AG09319 (cell line): ENCODE results near the gene ATAD3C.
"Not testable (repeated sequence)": the region's sequence is repeated elsewhere in the genome, so short reads cannot be mapped to it uniquely, and the experiment has no call there.

Source experiments
- DNase-seq: peaks from one replicate; pipeline ENCODE4 v3.0.0-alpha.2; 2010; ENCODE audit warnings: low read depth; ENCODE audit errors: extremely low read depth
- CTCF ChIP-seq: IDR thresholded peaks from 2 replicates; pipeline ENCODE4 v1.5.1; 2011; ENCODE audit warnings: low read depth, mild to moderate bottlenecking, inconsistent platforms, low read length, moderate library complexity

The ATAD3C gene

GRCh38 chr1:1427106-1427819, 22.2 kb upstream of the ATAD3C start:
- no peak for TF ChIP-seq CTCF
- DNase-seq: no peak

GRCh38 chr1:1427820-1428148, 21.7 kb upstream of the ATAD3C start:
- DNase-seq: no peak
- no peak for TF ChIP-seq CTCF

GRCh38 chr1:1428174-1428573, 21.3 kb upstream of the ATAD3C start:
- TF ChIP-seq CTCF: no peak

GRCh38 chr1:1428967-1429366, 20.5 kb upstream of the ATAD3C start:
- DNase-seq: not testable (repeated sequence)

More at GRCh38 chr1:1428174-1428573, 21.3 kb upstream of the ATAD3C start:
- no peak for DNase-seq

DNA sequence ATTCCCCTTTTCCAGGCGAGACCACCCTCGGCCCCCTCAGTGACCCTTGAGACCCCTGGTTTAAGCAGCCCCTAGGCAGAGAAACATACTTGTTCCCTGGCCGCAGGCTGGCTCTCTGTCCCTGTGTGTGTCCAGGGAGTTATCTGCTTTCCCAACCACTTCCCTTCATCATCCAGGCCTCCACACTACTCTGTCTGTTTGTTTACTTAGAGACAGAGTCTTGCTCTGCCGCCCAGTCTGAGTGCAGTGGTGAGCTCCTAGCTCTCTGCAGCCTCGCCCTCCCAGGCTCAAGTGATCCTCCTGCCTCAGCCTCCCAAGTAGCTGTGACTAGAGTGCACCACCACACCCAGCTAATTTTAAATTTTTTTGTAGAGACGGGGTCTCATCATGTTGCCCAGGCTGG, 19.8 kb upstream of the ATAD3C start:
- no peak for TF ChIP-seq CTCF
- DNase-seq: no peak

- peak; percentile 15 for TF ChIP-seq CTCF
- peak; percentile 18 for DNase-seq
These were observed 19.1 kb upstream of the ATAD3C start for GRCh38 chr1:1430114-1430982.

GRCh38 chr1:1430992-1431844, 18.3 kb upstream of the ATAD3C start:
- no peak for DNase-seq
- no peak for TF ChIP-seq CTCF
